HG03521 (cell line): ENCODE results near the gene C16orf86.

Experiments used
- ATAC-seq: cut with Tn5 transposase; IDR thresholded peaks from one replicate; pipeline ENCODE4 v1.9.1; 2021; ENCODE audit warnings: mild to moderate bottlenecking, moderate library complexity; ENCODE audit not compliant: unreplicated experiment

Gene C16orf86

DNA sequence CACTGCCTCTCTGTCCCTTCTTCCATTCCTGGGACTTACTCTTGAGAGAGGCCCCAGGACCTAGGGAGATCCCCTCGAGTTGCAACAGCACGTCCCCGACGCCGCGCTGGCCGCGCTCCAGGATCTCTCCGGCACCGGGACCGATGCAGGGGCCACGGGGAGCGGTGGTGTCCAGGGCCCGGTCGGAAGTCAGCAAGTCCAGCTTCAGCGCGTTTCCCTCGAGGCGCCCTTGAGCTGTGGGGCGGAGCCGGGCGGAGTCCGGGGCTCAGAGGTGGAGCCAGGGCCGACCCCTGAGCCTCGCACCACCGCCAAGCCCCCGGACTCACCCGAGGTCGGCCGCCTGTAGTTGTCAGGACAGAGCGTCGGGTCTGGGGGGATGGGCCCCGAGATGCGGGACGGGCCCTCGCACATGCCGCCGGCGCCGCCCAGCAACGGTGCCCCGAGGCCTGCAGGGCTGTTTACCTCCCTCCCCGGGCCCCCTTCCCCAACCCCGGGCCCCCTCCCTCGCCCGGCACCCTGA lies 522 bp upstream of the C16orf86 start:
- ATAC-seq, result no peak

DNA sequence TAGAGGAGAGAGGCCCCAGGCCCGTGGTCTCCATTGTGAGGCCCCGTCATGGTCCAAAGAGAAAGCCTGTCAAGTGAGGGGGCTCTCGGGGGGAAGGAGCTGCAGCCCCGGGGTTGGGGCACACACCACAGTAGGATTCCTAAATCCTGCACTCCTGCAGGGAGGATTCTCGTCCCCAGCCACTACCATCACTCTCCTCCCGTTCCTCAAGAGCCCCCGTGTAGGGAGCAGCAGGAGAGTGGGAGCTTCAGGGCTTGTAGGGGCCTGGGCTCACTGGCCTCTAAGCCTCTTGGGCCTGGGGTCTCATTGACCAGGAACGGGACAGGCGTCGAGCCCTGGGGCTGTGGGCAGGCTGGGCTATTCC lies 821 bp downstream of the C16orf86 start:
- no peak for ATAC-seq

DNA sequence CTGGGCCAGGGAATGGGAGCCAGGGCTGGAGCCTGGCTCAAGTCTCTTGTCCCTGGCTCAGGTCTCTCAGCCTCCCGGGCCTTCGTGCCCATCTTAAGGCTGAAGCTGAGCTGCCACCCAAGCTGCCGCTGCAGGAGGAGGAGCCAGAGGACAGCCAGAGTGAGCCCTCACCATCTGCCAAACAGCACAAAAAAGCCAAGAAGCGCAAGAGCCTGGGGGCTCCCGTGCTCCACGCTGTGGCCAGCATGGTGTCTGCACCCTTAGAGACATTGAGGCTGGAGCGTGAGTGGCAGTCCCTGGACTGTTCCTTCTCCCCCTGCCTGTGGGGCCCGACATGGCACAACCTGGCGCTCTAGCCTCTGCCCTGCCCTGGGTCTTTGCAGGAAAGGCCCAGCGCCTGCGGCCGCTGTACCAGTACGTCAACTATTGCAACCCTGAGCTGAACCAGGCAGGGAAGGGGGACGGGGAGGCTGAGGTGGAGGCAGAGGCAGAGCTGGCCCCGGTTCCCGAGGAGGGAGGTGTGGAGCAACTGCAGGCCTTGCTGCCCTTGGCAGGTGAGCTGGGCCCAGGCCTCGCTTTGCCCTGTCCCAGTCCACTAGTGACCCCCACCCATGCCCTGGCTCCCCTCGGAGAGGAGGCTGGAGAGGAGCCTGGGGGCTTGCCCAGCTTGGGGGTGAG lies 1.3 kb downstream of the C16orf86 start:
- peak; percentile 53 for ATAC-seq

DNA sequence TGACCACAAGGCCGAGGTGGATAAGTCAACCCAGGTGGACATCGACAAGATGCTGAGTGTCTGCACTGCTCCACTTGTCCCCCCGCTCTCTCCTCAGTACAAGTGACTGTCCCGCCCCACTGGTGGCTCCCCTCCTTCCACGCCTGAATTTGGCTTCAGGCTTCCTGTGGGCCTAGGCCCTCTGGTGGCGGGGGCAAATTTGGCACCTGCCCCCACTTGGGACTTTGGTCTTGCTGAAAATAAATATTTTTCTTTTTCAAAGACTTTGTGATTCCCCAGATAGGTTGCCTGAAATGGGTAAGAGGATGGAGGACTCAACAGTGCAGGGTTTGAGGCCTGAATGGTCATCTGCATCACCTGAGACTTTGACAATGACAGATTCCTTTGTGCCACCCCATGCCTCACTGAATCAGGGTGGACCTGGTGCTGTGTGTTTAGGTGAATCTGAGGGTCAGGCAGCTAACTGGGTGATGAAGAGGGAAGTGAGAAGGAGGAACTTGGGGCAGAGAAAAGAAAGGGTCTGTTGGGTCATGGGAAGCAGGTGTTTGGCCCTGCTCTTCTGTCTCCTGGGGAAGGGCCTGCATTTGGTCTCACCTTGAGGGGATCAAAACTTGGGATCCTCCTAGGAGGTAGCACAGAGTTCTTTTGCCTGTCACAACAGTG lies 2.0 kb downstream of the C16orf86 start:
- ATAC-seq, result no peak

DNA sequence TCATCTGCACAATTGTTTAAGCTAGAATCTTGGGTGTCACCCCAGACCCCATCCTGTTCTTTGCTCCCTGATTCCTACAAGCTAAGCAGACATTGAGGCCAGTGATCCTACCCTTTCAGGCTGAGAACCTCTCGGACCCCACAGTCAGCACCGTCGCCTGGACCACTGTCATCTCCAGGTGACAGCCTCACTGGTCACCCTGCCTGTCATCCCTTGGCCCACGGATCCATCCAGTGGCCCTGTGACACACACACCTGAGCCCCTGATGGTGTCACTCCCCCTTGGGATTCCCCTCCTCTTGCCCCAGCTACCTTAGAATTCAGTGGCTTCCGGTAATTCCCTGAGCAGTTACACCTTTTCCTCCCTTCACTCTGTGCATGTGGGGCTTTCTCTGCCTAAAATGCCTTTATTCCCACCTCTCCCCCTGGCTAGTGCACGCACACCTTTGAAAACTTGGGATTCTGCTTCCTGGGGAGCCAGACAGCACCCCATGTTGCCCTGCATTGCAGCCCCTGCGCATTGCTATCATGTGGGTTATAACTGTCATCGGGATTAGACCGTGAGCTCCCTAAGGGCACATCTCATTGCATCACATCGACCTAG lies 3.0 kb downstream of the C16orf86 start:
- no peak for ATAC-seq

DNA sequence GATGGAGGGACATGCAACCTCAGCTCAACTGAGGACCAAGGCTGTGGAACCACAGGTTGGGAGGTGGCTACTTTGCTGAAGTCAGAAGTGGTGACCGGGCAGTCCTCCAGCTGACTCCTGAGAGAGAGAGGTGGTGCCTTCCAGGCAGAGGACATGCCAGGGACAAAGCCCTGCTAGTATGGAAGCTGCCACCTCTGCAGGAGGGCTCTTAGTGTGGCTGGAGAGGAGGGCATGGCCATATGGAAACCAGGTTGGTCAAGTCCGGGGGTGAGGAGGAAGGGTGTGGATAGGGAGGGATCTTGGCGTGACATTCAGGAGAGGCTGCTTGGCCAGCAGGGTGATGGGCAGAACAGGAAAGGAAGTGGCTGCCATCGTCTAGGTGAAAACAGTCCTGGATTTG lies 5.7 kb downstream of the C16orf86 start:
- no peak for ATAC-seq

DNA sequence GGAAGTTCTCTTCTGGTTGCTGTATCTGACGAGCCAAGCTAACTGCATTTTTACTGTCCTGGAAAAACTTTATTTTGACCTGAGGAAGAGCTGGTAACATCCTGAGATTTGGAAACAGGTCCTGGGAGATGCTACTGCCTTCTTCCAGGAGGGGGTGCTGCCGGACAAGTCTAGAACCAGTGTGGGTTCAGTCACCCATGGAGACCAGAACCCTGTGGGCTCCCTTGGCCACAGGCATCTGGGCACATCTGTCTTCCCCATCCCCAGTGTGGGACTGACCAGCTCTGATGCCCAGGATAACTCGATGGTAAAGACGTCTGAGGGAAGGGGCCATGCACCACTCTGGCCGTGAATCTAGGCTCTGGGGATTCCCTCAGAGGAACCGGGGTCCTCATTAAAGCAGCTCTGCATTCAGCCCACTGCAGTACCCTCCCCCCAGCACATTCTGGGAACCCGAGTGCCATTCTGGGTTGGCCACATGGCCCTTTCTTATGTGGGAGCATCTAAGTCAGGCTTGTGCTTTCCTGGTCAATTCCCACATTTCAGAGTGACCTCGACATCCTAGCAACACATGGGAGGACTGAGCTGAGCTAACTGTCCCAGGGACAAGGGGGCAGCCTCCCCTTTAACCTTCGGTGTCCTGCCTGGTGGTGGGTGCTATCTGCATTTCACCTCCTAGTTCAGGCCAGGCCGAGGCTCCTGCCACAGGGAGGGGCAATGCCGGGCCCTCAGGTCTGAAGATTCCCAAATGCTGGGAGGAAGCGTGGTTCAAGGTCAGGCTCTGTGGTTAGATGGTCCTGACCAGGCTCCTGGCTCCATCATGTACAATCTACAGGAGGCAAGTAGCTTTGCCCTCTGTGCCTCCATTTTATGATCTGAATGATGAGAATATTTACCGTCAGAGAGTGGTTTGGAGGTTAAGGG lies 6.4 kb downstream of the C16orf86 start:
- no peak for ATAC-seq

DNA sequence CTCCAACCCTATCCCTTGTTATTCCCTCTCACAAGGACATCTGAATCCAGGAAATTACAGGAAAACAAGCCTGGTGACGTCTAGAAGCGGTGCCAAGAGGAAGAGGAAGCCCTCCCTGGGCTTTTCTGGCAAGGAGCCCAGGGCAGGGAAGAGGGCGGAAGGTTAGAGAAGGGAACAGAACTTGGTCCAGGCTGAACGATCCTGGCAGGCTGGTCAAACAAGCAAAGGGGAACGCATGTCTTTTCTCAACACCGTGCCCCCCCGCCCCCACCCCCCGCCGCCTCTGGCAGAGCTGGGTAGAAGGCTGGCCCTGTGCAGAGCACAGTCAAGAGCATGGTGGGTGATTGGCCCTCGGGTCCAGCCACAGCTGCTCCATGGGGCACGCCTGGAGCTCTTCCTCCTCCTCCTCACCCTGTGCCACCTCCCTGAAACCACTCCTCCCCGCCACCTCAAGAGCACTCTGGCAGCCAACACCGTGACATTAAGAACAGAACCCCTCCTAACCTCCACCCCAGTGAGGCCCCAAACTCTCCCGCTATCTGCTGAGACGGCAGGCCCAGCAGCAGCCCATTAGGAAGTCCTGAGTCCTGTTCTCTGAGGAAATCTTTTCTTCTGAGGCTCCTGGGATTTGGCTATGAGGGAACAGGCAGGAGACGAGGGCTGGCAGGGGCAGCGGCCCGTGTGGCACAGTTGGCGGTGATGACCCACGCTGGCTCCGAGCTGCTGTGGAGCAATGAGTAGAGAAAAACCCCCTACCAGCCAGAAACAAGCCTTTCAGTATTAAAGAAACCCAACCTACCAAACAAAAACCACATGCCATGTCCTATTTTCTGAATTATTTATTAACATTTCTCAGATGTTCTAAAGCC lies 7.3 kb downstream of the C16orf86 start:
- ATAC-seq, result no peak

DNA sequence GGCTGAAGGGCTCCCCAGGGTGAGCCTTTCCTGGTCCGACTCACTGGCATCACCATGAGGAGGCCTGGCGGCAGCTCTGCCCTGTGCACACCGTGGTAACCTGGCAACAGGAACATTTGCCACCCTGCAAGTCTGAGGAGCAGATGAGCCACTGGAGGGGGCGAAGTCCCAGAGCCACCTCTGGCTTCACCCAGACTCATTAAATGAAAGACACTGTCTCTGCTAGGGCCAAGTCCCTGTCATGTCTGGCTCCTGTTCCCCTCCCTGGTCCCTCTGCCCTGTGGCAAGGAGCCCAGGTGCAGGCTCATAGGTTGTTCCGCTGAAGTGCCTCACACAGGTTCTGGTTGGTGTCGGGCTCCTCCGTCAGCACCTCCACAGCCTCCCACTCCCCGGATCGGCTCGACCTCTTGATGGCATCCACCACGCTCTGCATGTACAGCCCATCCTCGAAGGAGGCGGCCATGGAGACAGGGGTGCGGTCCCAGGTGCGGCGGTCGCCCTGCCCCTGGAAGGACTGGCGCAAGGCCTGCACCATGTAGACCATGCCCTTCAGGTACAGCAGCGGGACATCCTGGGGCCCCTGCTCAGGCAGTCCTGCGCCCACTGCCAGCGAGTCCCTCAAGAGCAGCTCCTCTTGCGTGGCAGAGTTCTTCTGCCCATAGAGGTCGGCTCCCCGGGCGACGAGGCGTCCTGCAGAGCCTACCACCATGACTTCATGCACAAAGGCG lies 8.4 kb downstream of the C16orf86 start:
- ATAC-seq, result no peak

DNA sequence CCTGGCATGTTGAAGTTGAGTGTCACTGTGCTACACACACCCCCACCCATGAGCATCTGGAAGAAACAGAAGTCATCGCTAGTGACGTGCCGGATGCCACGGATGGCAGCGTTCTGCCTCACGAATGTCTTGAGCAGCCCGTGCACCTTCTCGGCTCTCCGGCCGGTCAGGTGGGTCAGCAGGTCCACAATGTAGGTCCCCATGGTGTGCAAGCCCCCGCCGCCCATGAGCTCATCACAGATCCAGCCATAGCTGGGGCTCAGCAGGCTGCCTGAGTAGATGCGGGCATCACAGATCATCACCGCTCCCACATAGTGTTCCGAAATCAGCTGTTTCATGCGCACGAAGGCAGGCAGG lies 8.9 kb downstream of the C16orf86 start:
- ATAC-seq, result no peak

DNA sequence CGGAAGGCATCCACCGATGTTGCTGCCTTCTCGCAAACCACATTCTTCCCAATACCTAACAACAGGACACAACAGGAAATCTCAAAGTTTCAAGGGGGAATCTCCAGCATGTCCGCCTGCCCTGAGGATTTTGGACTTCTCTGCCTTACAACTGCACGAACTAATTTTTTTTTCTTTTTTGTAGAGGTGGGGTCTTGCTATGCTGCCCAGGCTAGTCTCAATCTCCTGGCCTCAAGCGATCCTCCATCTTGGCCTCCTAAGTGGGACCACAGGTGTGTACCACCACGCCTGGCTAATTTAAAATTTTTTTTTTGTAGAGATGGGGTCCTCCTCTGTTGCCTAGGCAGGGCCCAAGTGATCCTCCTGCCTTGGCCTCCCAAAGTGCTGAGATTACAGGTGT lies 9.4 kb downstream of the C16orf86 start:
- ATAC-seq, result no peak

DNA sequence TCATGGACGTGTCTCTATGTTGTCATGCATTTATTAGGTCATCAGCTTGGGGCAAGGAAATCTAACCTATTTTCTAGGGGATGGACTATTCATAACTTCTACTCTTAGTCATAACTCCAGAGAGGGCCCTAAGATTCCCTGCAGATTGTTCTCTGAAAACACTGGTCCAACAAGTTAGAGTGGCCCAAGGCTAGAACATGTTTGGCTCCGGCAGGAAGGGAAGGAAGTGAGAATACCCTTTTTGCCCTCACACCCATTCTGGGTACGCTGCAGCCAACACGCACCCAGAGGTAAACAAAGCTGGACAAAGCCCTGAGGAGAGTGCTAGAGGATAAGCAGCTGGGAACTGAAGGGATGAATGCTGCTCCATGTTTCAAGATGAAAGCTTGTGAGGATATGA lies 9.9 kb downstream of the C16orf86 start:
- ATAC-seq, result no peak

DNA sequence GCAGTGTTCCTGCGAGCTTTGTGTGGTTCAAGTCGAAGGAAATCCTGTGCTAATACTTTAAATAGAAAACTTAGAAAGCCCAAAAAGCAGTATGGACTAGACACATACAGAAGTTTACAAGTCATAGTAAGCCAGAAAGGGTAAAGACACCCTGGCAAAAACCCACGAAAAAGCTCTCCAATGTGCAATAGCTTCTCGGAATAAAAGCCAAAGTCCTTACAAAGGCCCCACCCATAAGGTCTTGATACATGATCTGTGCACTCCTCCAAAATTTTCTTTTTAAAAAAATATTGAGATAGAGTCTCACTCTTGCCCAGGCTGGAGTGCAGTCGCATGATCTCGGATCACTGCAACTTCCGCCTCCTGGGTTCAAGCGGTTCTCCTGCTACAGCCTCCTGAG lies 10.3 kb downstream of the C16orf86 start:
- no peak for ATAC-seq

DNA sequence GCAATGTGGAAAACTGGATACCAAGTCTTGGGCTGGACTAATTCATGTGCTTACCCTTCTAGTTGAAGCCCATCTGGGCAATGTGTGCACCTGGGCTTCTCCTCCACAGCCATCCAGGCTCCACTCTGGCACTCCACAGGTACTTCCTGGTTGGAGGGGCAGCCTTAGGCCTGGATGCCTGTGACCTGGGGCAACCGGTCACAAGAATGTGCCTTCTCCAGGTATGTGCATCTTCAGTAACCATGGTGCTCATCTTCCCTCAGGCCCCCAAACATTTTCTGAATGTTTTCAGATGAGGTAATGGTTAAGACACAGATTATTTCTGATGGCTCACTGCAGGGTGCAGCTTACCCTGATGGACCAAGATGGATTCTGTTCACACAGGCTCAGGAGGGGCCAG lies 11.1 kb downstream of the C16orf86 start:
- ATAC-seq, result no peak

DNA sequence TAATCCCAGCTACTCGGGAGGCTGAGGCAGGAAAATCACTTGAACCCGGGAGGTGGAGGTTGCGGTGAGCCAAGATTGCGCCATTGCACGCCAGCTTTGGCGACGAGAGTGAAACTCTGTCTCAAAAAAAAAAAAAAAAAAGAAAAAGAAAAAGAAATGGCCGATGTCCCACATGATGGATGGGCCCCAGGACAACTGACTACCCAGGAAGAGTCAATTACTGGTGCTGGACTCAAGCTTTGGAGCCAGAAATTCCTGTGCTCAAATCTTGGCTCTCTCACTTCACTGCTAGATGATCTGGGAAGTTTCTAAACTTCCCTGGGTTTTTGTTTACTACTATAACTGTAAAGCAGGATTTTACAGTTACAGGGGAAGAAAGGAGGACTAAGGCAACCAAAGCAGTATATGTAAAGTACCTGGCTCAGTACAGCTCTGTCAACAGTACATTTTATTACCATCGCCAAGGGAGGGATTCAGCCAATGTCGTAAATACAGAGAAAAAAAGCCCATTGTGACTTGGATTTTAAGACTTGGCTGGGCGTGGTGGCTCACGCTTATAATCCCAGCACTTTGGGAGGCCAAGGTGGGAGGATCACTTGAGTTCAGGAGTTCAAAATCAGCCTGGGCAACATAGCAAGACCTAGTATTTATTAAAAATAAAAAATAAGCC lies 11.9 kb downstream of the C16orf86 start:
- ATAC-seq, result no peak

DNA sequence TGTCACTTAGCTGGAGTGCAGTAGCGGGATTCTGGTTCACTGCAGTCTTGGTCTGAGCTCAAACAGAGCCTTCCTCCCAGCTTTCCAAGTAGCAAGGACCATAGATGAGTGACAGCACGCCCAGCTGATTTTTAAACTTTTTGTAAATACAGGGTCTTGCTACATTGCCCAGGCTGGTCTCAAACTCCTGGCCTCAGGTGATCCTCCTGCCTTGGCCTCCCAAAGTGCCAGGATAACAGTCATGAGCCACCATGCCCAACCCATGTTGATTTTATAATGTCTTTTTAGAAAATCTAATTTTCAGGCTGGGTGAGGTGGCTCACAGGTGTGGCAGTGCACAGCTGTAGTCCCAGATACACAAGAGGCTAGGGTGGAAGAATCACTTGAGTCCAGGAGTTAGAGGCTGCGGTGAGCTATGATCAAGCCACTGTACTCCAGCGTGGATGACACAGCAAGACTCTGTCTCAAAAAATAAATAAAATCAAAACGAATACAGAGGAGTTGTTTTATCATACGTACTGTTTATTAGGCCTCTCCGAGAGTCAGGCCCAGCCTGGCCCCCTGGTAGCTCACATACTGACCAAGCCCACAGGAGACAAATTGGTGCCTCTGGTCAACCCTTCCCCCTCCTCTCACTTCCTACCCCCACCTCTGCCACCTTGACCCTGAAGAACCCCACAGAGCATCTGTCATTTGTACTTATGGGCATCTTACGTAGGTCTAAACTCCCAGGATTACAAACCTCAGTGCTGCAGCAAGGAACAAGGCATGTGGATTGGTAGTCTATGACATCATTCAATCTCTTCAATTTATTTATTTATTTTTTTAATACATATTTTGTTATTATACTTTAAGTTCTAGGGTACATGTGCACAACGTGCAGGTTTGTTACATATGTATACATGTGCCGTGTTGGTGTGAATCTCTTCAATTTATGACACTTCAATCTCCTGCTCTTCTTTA lies 13.6 kb downstream of the C16orf86 start:
- no peak for ATAC-seq

DNA sequence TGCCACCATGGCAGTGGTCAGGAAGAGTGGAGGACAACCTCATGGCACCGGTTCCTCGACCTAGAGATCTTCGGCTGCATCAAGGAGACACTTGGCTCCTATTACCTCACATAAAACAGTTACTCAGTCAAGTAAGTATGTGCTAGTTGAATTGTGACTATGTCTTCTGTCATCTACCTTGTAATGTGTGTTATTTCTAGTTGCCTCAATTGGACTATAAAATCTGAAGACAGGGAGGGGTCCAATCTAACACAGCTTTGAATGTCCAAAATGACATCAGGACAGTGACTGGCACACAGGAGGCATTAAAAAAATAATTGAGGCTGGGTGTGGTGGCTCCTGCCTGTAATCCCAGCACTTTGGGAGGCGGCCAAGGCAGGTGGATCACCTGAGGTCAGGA lies 17.2 kb downstream of the C16orf86 start:
- ATAC-seq, result no peak
